22Rv1 (cell line): Measurements from ENCODE around the gene AZU1.

Source experiments
- CTCF ChIP-seq: fragments of 450-650 bp; IDR thresholded peaks from 2 replicates; pipeline ENCODE4 v1.5.1; 2017; ENCODE audit warnings: mild to moderate bottlenecking
- ZFX ChIP-seq: fragments of 450-650 bp; IDR thresholded peaks from 2 replicates; pipeline ENCODE4 v1.6.1; 2017; ENCODE audit warnings: antibody characterized with exemption, borderline replicate concordance

GRCh38 chr19:850979-851335 lies 23.3 kb downstream of the AZU1 start:
- no peak for TF ChIP-seq CTCF
- TF ChIP-seq ZFX = no peak
